Sigmoid colon (tissue), 7 donors: Measurements from ENCODE around the gene ARMH3. TPM values are rescaled to one million over a fixed set of nuclear protein-coding genes. Genes with fewer than 3 reads are reported as not detected.

Experiments used
- DNase-seq: peaks from one replicate; pipeline ENCODE4 v3.0.0-alpha.2; 2019
- H3K27ac ChIP-seq, 4 donors: fragments of 200-600 bp; sonication (generic); one replicate each; pipeline ENCODE4 v1.5.1; 2016 to 2019; ENCODE audit warnings: mild to moderate bottlenecking in 1 of 4
- H3K27me3 ChIP-seq, 3 donors: fragments of 200-600 bp; sonication (generic); one replicate each; pipeline ENCODE4 v1.5.1; 2019; ENCODE audit warnings: mild to moderate bottlenecking in 1 of 3
- H3K36me3 ChIP-seq, 4 donors: fragments of 200-600 bp; sonication (generic); one replicate each; pipeline ENCODE4 v1.5.1; 2016 to 2019
- H3K4me1 ChIP-seq, 4 donors: fragments of 200-600 bp; sonication (generic); one replicate each; pipeline ENCODE4 v1.5.1; 2017 to 2019
- H3K4me3 ChIP-seq, 4 donors: fragments of 200-600 bp; sonication (generic); one replicate each; pipeline ENCODE4 v1.5.1; 2017 to 2019; ENCODE audit warnings: mild to moderate bottlenecking in 2 of 4, moderate library complexity in 1 of 4
- H3K9me3 ChIP-seq, 4 donors: fragments of 200-600 bp in 3 of 4; sonication (generic) in 3 of 4; one replicate each; pipeline versions ENCODE4 v1.5.1 to v1.6.1; 2013 to 2019
- EP300 ChIP-seq, 4 donors: sonication (generic); formaldehyde crosslinking; IDR thresholded peaks; one replicate each; pipeline ENCODE4 v1.6.1; 2017; ENCODE audit warnings: antibody characterized with exemption in 4 of 4
- POLR2A ChIP-seq, 2 donors: fragments of 450-650 bp; IDR thresholded peaks; one replicate each; pipeline ENCODE4 v1.6.1; 2016; ENCODE audit warnings: antibody characterized with exemption in 2 of 2, mild to moderate bottlenecking in 2 of 2, moderate library complexity in 2 of 2
- POLR2AphosphoS5 ChIP-seq, 4 donors: sonication (generic); formaldehyde crosslinking; IDR thresholded peaks; one replicate each; pipeline ENCODE4 v1.6.1; 2017; ENCODE audit warnings: antibody characterized with exemption in 4 of 4
- WGBS, 2 donors: extraction: QIAGEN DNeasy Blood & Tissue Kit; methylation state at CpG; one replicate each; pipeline ENCODE4 v1.1.7; 2013; 5-methylcytosine and 5-hydroxymethylcytosine counted together
- intact Hi-C: fragments of 100-400 bp; cut with DNase I; formaldehyde crosslinking; loops from one replicate; pipeline ENCODE4 v1.15.1; 2023
- polyA plus RNA-seq, 3 donors: library from polyadenylated mRNA; stranded (reverse); fragments of 200-250 nt; gene quantifications; one replicate each; pipeline ENCODE4 v1.2.3, GENCODE V29; 2013
- total RNA-seq, 4 donors: library from RNA; depleted of rRNA; stranded (reverse); fragments of >200 nt; gene quantifications; one replicate each; pipeline ENCODE4 v1.1.0, GENCODE V29; 2016
- TF ChIP-seq, protein P1 (sequence below), 4 experiments: fragments of 450-650 bp in 3 of 4; fragments of 200-600 bp in 1 of 4; IDR thresholded peaks; one replicate each; pipeline ENCODE4 v1.5.1; 2016 to 2019; ENCODE audit warnings: antibody characterized with exemption in 4 of 4, mild to moderate bottlenecking in 3 of 4, moderate library complexity in 2 of 4
- donor health status: healthy with polysubstance abuse.
- donor health status: Bipolar disorder and iron deficiency.
- donor health status: healthy.

ARMH3 gene
- total and polyA plus RNA-seq, 7 donors: 17.4 to 23.2 (median 19.1) TPM

DNA sequence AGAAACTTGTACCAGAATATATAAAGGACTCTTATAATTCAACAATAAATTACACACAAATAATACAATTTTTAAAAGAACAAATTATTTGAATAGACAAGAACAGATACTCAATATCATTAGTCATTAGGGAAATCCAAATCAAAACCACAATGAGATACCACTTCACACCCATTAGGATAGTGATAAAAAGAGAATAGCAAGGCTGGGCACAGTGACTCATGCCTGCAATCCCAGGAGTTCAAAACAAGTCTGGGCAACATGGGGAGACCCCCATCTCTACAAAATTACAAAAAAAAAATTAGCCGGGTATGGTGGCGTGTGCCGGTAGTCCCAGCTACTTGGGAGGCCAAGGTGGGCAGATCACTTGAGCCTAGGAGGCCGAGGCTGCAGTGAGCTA is 160.2 kb downstream of the ARMH3 start:
- Histone ChIP-seq H3K27ac (no peak overlapping the region), H3K4me1 (peaks cover 0 to 12% (median 8%) of the 10 kb centered on the region in 4 donors), H3K36me3 (no peaks in the 10 kb centered on the region), H3K27me3 (no peaks in the 10 kb centered on the region), H3K9me3 (no peaks in the 10 kb centered on the region), H3K4me3 (no peak overlapping the region)
- TF ChIP-seq EP300 (IDR thresholded peaks at IDR 0.05) (no peak), POLR2AphosphoS5 (IDR thresholded peaks at IDR 0.05) (no peak), POLR2A (IDR thresholded peaks at IDR 0.05) (no peak)
- TF ChIP-seq, protein P1, sequence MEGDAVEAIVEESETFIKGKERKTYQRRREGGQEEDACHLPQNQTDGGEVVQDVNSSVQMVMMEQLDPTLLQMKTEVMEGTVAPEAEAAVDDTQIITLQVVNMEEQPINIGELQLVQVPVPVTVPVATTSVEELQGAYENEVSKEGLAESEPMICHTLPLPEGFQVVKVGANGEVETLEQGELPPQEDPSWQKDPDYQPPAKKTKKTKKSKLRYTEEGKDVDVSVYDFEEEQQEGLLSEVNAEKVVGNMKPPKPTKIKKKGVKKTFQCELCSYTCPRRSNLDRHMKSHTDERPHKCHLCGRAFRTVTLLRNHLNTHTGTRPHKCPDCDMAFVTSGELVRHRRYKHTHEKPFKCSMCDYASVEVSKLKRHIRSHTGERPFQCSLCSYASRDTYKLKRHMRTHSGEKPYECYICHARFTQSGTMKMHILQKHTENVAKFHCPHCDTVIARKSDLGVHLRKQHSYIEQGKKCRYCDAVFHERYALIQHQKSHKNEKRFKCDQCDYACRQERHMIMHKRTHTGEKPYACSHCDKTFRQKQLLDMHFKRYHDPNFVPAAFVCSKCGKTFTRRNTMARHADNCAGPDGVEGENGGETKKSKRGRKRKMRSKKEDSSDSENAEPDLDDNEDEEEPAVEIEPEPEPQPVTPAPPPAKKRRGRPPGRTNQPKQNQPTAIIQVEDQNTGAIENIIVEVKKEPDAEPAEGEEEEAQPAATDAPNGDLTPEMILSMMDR (IDR thresholded peaks at IDR 0.05): no peak
- 95 to 98% methylated on average over 4 of the region's 4 CpGs for WGBS, 2 donors
- DNase-seq: no peak
- intact Hi-C loops: no loop called here

DNA sequence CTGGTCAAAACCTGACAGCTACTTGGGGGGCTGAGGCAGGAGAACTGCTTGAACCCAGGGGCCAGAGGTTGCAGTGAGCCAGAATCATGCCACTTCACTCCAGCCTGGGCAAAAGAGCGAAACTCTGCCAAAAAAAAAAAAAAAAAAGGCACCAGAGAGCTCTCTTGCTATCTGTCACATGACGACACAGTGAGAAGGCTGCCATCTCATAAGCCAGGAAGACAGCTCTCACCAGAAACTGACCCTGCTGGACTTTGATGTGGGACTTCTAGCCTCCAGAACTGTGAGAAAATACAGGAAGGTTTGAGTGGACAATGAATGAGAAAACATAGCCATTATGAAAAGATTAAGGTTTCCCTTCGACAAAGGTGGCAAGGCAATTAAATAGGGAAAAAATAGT is 161.2 kb downstream of the ARMH3 start:
- no peaks in the 10 kb centered on the region for H3K36me3 ChIP-seq
- H3K27ac ChIP-seq: no peak overlapping the region
- TF ChIP-seq, protein P1 (IDR thresholded peaks at IDR 0.05): no peak
- H3K9me3 ChIP-seq: no peaks in the 10 kb centered on the region
- WGBS, 2 donors: 90 to 93% methylated on average over 3 of the region's 3 CpGs
- intact Hi-C loops: no loop called here
- no peak overlapping the region for H3K4me3 ChIP-seq
- H3K27me3 ChIP-seq: no peaks in the 10 kb centered on the region
- peaks cover 0 to 12% (median 8%) of the 10 kb centered on the region in 4 donors for H3K4me1 ChIP-seq
- no peak for DNase-seq

DNA sequence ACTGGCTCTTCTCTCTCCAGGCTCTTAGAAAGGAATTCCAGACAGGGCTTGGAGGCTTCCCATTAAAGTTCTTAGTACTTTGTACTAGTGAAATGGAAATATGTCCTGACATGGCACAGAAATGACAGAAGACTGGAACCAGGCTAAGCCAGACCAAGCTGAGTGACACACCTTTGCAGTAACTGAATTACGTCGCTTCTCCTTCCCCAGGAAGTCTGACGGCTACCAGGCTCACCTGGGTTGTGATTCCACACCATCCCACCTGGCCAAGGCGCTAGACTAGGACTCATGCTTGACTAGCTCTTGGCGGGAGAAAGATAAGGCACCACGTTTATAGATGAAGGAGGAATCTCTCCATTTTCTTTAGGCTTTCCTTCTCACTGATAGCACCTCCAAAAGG is 161.7 kb downstream of the ARMH3 start:
- Histone ChIP-seq H3K27ac (no peak overlapping the region), H3K4me1 (peaks cover 0 to 12% (median 8%) of the 10 kb centered on the region in 4 donors), H3K9me3 (no peaks in the 10 kb centered on the region), H3K27me3 (no peaks in the 10 kb centered on the region), H3K36me3 (no peaks in the 10 kb centered on the region), H3K4me3 (no peak overlapping the region)
- DNase-seq: no peak
- TF ChIP-seq EP300 (IDR thresholded peaks at IDR 0.05) (no peak), POLR2A (IDR thresholded peaks at IDR 0.05) (no peak), POLR2AphosphoS5 (IDR thresholded peaks at IDR 0.05) (no peak)
- TF ChIP-seq, protein P1 (IDR thresholded peaks at IDR 0.05): no peak
- intact Hi-C loops: no loop called here
- 90 to 94% methylated on average over 6 of the region's 6 CpGs for WGBS, 2 donors

DNA sequence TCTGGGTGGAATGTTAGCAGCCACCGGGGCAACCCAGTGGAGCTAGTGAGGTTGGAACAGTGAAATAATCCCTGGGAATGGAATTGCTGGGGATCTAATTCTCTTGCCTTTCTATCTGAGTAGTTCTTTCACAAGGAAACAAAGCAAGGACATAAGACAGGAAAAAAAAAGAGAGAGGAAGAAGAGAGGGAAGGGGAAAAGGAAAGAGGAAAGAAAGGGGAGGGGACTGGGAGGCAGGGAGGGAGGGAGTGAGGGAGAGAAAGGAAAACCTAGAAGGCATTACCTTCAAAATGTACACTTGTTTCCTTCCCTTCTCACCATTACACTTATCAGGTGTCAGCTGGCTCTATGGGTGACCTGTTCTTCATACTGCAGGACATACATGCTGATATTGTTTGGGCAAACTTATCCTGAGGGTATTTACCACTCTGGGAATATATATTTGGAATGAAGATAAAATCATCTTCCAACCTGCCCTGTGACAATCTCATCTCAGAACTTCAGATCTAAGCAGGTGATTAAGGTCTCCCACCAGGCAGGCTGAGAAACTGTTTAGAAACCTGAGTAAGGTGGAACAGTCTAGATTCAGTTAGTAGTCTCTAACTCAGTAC is 162.4 kb downstream of the ARMH3 start:
- H3K27ac ChIP-seq: no peak overlapping the region
- TF ChIP-seq, protein P1 (IDR thresholded peaks at IDR 0.05): no peak
- DNase-seq: no peak
- H3K4me3 ChIP-seq: no peak overlapping the region
- no peaks in the 10 kb centered on the region for H3K9me3 ChIP-seq
- peaks cover 0 to under 1% (median 0%) of the 10 kb centered on the region in 4 donors for H3K36me3 ChIP-seq
- WGBS, 2 donors: 88 to 92% methylated on average over 1 of the region's 1 CpG
- intact Hi-C loops: no loop called here
- H3K4me1 ChIP-seq: peaks cover 0 to 12% (median 8%) of the 10 kb centered on the region in 4 donors
- no peaks in the 10 kb centered on the region for H3K27me3 ChIP-seq

DNA sequence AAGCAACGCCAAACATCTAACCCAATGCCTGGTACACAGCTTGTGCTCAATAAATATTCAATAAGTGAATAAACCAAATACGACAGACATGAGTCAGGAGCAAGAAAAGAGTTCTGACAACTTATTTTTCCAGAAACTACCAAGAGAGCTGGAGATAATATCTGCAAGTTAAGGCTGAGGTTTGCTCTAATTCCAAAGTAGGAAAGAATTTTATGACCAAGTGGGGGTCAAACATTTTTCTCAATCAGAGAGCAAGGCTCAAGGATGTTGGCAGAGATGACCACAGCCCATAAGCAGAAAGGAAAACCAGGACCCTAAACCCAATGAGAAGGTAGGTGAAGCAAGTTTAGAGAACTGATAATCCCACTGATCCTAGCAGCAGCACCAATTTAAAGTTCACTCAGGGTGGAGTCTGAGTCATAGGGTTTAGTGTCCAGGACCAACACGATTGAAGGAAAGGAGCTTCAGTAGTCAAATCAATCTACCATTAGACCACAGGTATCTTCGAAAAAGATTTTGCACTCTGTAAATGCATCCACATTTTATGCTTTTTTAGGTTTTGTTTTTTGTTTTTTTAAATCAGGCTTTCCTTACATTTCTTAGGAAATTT is 163.1 kb downstream of the ARMH3 start:
- intact Hi-C loops: no loop called here
- DNase-seq: no peak
- TF ChIP-seq, protein P1 (IDR thresholded peaks at IDR 0.05): no peak
- TF ChIP-seq EP300 (IDR thresholded peaks at IDR 0.05): no peak
- no peaks in the 10 kb centered on the region for H3K27me3 ChIP-seq
- peaks cover 0 to 10% (median 5%) of the 10 kb centered on the region in 4 donors for H3K4me1 ChIP-seq
- no peak overlapping the region for H3K4me3 ChIP-seq
- no peak overlapping the region for H3K27ac ChIP-seq
- peaks cover 0 to 3% (median 0%) of the 10 kb centered on the region in 4 donors for H3K36me3 ChIP-seq
- WGBS, 2 donors: 58 to 85% methylated on average over 4 of the region's 4 CpGs
- no peaks in the 10 kb centered on the region for H3K9me3 ChIP-seq
